ENCODE measurements around the gene INPP4B. TPM values are rescaled to one million over a fixed set of nuclear protein-coding genes. Genes with fewer than 3 reads are reported as not detected.

INPP4B gene
- polyA plus RNA-seq, 1 of the 3 experiments (the other 2 are of a cell fraction): 0.08 TPM

DNA sequence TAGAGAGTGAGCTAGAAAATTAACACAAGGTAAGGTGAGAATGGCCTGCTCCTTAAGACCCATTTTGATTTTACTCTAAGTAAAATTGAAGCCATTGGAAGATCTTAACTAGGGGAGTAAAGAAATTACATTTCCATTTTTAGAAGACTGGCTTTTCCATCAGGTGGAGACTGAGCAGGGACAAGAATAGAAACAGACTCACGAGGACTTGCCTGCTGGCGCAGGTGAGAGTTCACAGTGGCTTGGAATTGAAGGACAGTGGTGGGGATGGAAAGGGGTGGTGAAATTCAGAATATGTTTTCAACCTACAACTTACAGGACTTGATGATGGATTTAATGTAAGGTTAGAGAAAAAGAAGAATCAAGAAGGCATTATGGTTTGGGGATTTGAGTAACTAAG is 427.4 kb downstream of the INPP4B start:
- peaks cover 6 to 7% of the 10 kb centered on the region in 2 experiments; a peak in 3 of 4 replicates for H3K4me1 ChIP-seq (ENCODE audit: control insufficient read depth in 1 of 2, insufficient read depth in 2 of 2, low read depth in 1 of 2, low read length in 1 of 2)
- no peaks in the 10 kb centered on the region for H3K36me3 ChIP-seq (replicated peaks in 1 of 2; ENCODE audit: control insufficient read depth in 1 of 2, insufficient read depth in 2 of 2, low read length in 1 of 2)
- DNase-seq: no peak
- no peak overlapping the region for H3K4me3 ChIP-seq (ENCODE audit: low read depth in 2 of 2, low read length in 1 of 2)
- no peaks in the 10 kb centered on the region for H3F3A ChIP-seq (replicated peaks; ENCODE audit: insufficient read depth)
- 91% methylated on average over 2 of the region's 2 CpGs for WGBS (ENCODE audit: low lambda C conversion rate)
- no peak overlapping the region for H2AFZ ChIP-seq (ENCODE audit: low read depth)
- no peaks in the 10 kb centered on the region for H4K20me1 ChIP-seq (ENCODE audit: insufficient read depth)
- H3K9me3 ChIP-seq: no peaks in the 10 kb centered on the region
- no peaks in the 10 kb centered on the region for H3K79me2 ChIP-seq (ENCODE audit: insufficient read depth)
- peak overlapping the region in 1 of 2 experiments; percentile 80; a peak in 1 of 4 replicates for H3K27ac ChIP-seq (ENCODE audit: low read depth in 2 of 2, low read length in 1 of 2)
- ChIA-PET POLR2A (no interaction called here), CTCF (no interaction called here)
- H3K9me2 ChIP-seq: no peaks in the 10 kb centered on the region
- H3K9ac ChIP-seq: no peak overlapping the region
- no peak for TF ChIP-seq NRF1 (IDR thresholded peaks at IDR 0.05; ENCODE audit: low read depth, low read length)
- no peak for TF ChIP-seq GATA2 (CRISPR knock-in tag; IDR thresholded peaks at IDR 0.05)
- TF ChIP-seq RAD21 (IDR thresholded peaks at IDR 0.05; ENCODE audit: low read length): no peak
- TF ChIP-seq ELF1 (IDR thresholded peaks at IDR 0.05): no peak
- TF ChIP-seq RFX5 (IDR thresholded peaks at IDR 0.05; ENCODE audit: low read length): no peak
- no peak for TF ChIP-seq TEAD4 (IDR thresholded peaks at IDR 0.05; ENCODE audit: borderline replicate concordance, insufficient read depth)
- TF ChIP-seq, protein P1, sequence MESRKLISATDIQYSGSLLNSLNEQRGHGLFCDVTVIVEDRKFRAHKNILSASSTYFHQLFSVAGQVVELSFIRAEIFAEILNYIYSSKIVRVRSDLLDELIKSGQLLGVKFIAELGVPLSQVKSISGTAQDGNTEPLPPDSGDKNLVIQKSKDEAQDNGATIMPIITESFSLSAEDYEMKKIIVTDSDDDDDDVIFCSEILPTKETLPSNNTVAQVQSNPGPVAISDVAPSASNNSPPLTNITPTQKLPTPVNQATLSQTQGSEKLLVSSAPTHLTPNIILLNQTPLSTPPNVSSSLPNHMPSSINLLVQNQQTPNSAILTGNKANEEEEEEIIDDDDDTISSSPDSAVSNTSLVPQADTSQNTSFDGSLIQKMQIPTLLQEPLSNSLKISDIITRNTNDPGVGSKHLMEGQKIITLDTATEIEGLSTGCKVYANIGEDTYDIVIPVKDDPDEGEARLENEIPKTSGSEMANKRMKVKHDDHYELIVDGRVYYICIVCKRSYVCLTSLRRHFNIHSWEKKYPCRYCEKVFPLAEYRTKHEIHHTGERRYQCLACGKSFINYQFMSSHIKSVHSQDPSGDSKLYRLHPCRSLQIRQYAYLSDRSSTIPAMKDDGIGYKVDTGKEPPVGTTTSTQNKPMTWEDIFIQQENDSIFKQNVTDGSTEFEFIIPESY (IDR thresholded peaks at IDR 0.05; ENCODE audit: borderline replicate concordance, low read depth): no peak
- TF ChIP-seq USF2 (IDR thresholded peaks at IDR 0.05; ENCODE audit: borderline replicate concordance, low read depth, low read length): no peak
- TF ChIP-seq JUND (IDR thresholded peaks at IDR 0.05): no peak
- no peak for TF ChIP-seq EP300 (IDR thresholded peaks at IDR 0.05; ENCODE audit: borderline replicate concordance in 1 of 2, low read depth in 1 of 2, low read length in 1 of 2)
- H3K4me2 ChIP-seq: no peak overlapping the region
- no peaks in the 10 kb centered on the region for H3K27me3 ChIP-seq (ENCODE audit: insufficient read depth)

DNA sequence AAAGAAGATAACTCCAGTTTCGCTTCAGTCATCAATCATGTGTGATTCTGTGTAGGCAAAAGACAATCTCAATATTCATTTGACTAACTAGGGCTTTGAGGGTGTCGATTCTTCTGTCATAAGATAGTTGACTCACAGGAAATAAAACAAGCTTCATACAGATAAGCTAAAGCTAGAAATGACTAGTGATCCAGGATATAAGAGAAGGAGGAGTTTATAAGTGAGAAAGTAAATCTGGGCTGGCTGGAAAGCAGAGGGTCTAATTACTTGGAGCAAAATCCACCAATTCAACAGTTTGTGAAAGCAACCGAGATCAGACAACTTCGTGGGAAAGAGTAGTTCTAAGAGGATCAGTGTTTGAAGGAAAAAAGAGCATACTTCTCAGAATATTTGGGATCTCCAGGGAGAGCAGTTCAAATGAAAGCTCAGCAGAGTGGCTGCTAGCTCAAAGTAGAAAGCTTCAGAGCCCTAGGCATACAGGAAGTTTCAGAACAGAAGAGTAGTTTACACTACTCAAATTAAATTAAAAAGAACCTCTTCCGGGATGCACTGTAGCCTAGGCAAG is 429.3 kb downstream of the INPP4B start:
- Histone ChIP-seq H3K27me3 (ENCODE audit: insufficient read depth) (no peaks in the 10 kb centered on the region), H3K9me2 (no peaks in the 10 kb centered on the region), H3K79me2 (ENCODE audit: insufficient read depth) (no peaks in the 10 kb centered on the region), H4K20me1 (ENCODE audit: insufficient read depth) (no peaks in the 10 kb centered on the region), H3K4me1 (ENCODE audit: control insufficient read depth in 1 of 2, insufficient read depth in 2 of 2, low read depth in 1 of 2, low read length in 1 of 2) (peaks cover 6 to 7% of the 10 kb centered on the region in 2 experiments; a peak in 3 of 4 replicates), H3K36me3 (replicated peaks in 1 of 2; ENCODE audit: control insufficient read depth in 1 of 2, insufficient read depth in 2 of 2, low read length in 1 of 2) (no peaks in the 10 kb centered on the region), H3F3A (replicated peaks; ENCODE audit: insufficient read depth) (no peaks in the 10 kb centered on the region), H3K9me3 (no peaks in the 10 kb centered on the region), H2AFZ (ENCODE audit: low read depth) (0 out of 2 replicates have a peak overlapping the region, but pooled peaks have one; percentile 5), H3K9ac (no peak overlapping the region), H3K27ac (ENCODE audit: low read depth in 2 of 2, low read length in 1 of 2) (no peak overlapping the region), H3K4me2 (no peak overlapping the region), H3K4me3 (ENCODE audit: low read depth in 2 of 2, low read length in 1 of 2) (no peak overlapping the region)
- WGBS (ENCODE audit: low lambda C conversion rate): 79% methylated on average over 5 of the region's 5 CpGs
- DNase-seq: no peak
- ChIA-PET POLR2A (no interaction called here), CTCF (interaction anchor here (1.0 to 1.5 kb wide), 2 partner anchors 10 to 46 kb away, joined by 3 to 5 read pairs; no protein-coding TSS in a partner anchor)
- no peak for TF ChIP-seq POLR2AphosphoS5 (IDR thresholded peaks at IDR 0.05; ENCODE audit: low read depth, low read length)
- no peak for TF ChIP-seq CHD2 (IDR thresholded peaks at IDR 0.05; ENCODE audit: low read length, partially characterized antibody)
- TF ChIP-seq, protein P2, sequence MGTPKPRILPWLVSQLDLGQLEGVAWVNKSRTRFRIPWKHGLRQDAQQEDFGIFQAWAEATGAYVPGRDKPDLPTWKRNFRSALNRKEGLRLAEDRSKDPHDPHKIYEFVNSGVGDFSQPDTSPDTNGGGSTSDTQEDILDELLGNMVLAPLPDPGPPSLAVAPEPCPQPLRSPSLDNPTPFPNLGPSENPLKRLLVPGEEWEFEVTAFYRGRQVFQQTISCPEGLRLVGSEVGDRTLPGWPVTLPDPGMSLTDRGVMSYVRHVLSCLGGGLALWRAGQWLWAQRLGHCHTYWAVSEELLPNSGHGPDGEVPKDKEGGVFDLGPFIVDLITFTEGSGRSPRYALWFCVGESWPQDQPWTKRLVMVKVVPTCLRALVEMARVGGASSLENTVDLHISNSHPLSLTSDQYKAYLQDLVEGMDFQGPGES (IDR thresholded peaks at IDR 0.05; ENCODE audit: low read depth, low read length): no peak
- TF ChIP-seq YY1 (IDR thresholded peaks at IDR 0.05; ENCODE audit: low read depth): no peak
- TF ChIP-seq, protein P3, sequence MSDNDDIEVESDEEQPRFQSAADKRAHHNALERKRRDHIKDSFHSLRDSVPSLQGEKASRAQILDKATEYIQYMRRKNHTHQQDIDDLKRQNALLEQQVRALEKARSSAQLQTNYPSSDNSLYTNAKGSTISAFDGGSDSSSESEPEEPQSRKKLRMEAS (IDR thresholded peaks at IDR 0.05; ENCODE audit: low read depth): no peak
- TF ChIP-seq ELF1 (IDR thresholded peaks at IDR 0.05): no peak
- TF ChIP-seq RFX5 (IDR thresholded peaks at IDR 0.05; ENCODE audit: low read length): no peak
- no peak for TF ChIP-seq REST (IDR thresholded peaks at IDR 0.05; ENCODE audit: low read depth, low read length)
- TF ChIP-seq USF2 (IDR thresholded peaks at IDR 0.05; ENCODE audit: borderline replicate concordance, low read depth, low read length): no peak
